Fibroblast of pulmonary artery (primary cell): ENCODE data around the gene NCKAP5.

Source experiments
- DNase-seq: peaks from one replicate; pipeline ENCODE4 v3.0.0-alpha.2; 2010; ENCODE audit warnings: low read depth
- H3K4me3 ChIP-seq: replicated peaks from 2 replicates; pipeline ENCODE4 v1.5.1; 2011; ENCODE audit warnings: low read depth, mild to moderate bottlenecking, control low read depth, low read length, moderate library complexity
- TF ChIP-seq, protein P1 (sequence below): IDR thresholded peaks from 2 replicates; pipeline ENCODE4 v1.5.1; 2011; ENCODE audit warnings: mild to moderate bottlenecking, control low read depth, low read length, inconsistent platforms; ENCODE audit errors: missing control alignments

Gene NCKAP5

DNA sequence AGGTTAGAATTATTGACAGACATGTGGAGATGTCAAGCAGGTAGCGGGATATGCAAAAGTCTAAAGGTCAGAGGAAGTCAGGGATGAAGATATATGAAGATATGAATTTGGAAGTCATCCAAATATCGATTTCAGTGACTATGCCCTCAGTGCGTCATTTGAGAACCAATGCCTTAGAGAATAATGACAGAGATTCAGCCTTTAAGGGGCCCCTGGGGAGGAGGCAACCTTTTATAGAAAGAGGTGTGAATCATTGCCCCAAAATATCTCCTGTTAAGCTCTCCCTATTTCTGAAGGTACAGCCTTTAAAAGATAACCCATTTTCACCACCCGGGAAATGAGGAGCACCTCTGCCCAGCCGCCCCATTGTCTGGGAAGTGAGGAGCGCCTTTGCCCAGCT lies 223.4 kb downstream of the NCKAP5 start:
- no peak overlapping the region for H3K4me3 ChIP-seq
- TF ChIP-seq, protein P1, sequence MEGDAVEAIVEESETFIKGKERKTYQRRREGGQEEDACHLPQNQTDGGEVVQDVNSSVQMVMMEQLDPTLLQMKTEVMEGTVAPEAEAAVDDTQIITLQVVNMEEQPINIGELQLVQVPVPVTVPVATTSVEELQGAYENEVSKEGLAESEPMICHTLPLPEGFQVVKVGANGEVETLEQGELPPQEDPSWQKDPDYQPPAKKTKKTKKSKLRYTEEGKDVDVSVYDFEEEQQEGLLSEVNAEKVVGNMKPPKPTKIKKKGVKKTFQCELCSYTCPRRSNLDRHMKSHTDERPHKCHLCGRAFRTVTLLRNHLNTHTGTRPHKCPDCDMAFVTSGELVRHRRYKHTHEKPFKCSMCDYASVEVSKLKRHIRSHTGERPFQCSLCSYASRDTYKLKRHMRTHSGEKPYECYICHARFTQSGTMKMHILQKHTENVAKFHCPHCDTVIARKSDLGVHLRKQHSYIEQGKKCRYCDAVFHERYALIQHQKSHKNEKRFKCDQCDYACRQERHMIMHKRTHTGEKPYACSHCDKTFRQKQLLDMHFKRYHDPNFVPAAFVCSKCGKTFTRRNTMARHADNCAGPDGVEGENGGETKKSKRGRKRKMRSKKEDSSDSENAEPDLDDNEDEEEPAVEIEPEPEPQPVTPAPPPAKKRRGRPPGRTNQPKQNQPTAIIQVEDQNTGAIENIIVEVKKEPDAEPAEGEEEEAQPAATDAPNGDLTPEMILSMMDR, result no peak
- DNase-seq, result no peak

DNA sequence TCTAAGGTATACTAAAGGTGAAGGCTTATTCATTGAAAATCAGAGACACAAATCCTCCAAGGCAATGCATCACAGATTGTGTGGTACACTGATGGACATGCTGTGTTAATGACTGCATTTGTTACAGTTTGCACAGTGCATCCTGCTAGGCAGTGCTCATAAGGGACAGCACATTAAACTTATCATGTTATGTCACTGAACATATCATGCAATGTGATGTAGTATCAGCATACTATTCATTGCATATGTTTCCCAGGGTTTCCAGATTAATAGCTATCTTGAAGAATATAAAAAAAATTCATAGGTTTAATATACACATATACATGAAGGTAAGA lies 225.3 kb downstream of the NCKAP5 start:
- DNase-seq, result no peak
- TF ChIP-seq, protein P1, result no peak
- H3K4me3 ChIP-seq, result no peak overlapping the region

DNA sequence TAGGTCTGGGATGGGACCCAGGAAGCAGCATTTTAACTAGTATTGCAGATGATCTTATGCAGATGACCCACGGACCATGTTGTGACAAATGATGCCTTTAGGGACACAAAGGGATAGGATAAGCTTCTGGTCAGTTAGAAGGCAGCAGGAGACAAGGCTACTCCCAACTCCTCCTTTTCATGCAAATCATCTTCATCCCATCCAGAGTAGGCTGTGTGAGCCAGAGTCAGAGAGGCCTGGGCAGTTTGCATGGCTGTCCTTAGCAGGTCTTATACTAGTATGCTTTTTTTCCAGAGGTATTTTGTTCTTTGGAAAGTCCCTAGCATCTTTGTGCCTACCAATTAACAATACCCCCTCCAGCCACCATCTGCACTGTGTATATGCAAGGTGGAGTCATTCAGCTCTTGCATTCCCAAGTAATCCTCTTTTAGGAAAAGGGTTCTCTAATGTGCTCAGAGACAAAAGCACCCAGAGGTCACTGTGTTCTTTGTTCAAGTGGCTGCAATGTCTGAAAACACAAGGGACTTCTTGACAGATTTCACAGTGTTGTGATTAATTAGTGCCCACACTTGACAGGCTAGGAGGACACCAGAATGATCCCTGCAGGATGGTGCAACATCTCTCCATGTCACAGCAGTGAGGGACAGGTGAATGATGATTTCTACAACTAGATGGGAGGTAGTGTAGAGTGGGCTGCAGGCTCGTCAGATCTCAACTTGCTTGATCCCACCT lies 225.8 kb downstream of the NCKAP5 start:
- no peak for DNase-seq
- TF ChIP-seq, protein P1, result no peak

DNA sequence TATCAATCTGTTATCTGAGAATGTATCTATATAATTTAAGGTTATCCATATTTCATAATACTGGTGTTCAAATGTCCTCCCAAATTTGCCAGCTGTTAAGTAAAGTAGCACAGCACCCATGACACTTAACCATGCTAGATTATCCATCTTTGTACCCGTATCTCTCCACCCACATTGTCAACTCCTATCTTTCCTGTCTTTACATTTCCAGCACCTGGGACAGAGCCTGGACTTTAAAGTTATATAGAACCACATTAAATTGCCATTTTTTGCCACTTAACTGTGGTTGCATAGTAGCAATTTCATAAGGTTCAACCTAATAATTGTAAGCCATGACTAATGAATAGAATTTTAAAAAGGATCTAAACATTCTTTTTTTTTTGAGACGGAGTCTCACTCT lies 226.7 kb downstream of the NCKAP5 start:
- TF ChIP-seq, protein P1, result no peak
- no peak for DNase-seq
- no peak overlapping the region for H3K4me3 ChIP-seq

More for the DNA sequence above, 225.8 kb downstream of the NCKAP5 start:
- no peak overlapping the region for H3K4me3 ChIP-seq

DNA sequence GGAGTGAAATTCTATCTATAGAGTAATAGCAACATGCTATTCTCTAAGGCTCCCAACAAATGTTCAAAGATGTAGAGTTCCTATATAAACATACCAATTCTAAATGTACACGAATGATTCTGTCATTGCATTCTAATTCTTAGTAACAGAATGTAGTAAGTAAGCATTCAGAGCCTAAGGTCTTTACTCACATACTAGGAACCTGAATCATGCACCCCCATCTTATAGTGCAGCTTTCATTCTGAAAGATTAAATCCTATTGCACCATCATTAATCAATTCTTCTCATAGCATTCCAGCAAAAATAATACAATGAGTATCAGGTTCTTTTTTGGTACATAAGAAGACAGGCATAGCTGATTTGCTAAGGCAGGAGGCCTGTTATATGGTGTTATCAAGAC lies 230.0 kb downstream of the NCKAP5 start:
- TF ChIP-seq, protein P1, result no peak
- H3K4me3 ChIP-seq, result no peak overlapping the region
- no peak for DNase-seq

DNA sequence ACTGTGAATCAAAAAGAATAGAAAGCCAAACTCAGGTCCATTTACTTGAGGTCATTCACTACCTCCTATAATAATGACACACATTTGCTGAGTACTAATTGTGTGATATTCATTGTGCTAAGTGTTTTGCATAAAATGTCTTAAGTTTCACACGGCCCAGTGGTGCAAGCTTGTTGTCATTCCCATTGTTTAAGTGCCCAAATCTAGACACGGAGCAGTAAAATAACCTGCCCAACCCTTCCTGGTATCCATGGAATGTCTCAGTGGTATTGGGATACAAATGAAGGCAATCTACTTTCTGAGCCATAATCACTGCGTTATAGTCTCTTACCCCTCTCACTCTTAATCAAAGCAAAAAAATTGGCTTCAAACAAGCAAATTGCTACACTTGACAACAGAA lies 233.3 kb downstream of the NCKAP5 start:
- H3K4me3 ChIP-seq, result no peak overlapping the region
- DNase-seq, result no peak
- TF ChIP-seq, protein P1, result no peak

DNA sequence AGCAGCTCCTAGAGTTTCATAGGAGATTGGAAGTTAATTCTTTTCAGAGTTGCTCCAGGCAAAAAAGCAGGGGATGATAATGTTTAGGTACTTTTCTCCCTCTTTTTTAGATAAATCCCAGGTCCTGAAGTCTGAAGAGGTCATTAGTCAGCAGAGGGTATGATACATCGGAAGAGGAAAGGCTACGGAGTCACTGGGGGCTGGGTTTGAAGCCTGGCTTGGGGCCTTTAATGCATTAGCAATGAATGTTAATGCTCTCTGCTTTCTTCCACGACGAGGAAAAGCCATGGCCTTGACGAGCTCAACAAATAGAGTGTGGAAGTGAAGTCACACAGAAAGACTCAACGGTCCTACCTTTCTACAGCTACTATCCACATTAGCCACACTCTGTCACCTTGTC lies 235.1 kb downstream of the NCKAP5 start:
- TF ChIP-seq, protein P1, result no peak
- DNase-seq, result no peak
- no peak overlapping the region for H3K4me3 ChIP-seq
